HK-2 (cell line): Measurements from ENCODE around the gene MID1IP1.

Experiments used
- DNase-seq: peaks from one replicate; pipeline ENCODE4 v3.0.0-alpha.2; 2018; ENCODE audit not compliant: unreplicated experiment

The MID1IP1 gene, protein sequence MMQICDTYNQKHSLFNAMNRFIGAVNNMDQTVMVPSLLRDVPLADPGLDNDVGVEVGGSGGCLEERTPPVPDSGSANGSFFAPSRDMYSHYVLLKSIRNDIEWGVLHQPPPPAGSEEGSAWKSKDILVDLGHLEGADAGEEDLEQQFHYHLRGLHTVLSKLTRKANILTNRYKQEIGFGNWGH

DNA sequence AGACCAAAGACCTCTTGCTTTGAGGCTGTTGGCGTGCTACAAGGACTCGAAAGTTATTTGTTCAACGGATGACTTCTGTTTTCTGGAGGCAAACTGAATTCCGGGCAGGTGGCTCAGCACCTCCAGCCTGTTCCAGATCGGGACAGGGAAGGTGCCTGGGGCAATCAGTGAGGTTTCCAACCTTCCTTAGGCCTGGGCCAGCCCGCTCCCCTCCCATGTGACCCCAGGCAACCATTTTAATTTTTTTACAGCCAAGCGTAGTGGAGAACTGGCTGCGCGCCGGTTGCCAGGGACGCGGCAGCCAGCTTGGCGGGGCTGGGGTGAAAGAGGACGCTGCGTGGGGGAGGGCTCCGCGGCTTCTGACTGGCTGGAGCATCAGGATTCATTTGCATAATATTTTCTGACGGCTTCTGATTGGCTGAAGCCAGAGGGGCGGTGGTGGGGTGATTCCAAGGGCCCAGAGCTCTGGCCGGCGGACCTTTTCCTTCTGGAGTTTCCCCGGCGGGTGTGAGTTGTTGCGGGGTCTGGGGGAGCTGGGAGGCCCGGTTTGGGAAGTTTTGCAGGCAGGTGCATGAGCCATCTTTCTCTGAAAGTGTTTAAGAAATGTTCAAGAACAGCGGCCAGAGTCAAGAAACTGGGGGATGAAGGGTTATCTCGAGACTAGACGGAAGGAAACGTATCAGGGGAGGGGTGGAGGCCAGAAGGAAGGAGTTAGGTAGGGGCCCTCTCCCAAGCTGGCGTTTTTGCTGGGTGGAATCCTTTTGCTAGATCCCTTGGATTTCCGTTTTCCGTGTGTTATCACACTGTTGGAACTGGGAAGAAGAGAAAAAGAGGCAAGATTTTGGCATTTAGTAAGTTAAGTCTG is at the start of gene MID1IP1:
Gene MID1IP1 (plus strand): TSS at position 479 of the 865 bp plus-strand sequence. CDS start 3,488 bp downstream, outside the sequence.
- DNase-seq, result peak; percentile 85

DNA sequence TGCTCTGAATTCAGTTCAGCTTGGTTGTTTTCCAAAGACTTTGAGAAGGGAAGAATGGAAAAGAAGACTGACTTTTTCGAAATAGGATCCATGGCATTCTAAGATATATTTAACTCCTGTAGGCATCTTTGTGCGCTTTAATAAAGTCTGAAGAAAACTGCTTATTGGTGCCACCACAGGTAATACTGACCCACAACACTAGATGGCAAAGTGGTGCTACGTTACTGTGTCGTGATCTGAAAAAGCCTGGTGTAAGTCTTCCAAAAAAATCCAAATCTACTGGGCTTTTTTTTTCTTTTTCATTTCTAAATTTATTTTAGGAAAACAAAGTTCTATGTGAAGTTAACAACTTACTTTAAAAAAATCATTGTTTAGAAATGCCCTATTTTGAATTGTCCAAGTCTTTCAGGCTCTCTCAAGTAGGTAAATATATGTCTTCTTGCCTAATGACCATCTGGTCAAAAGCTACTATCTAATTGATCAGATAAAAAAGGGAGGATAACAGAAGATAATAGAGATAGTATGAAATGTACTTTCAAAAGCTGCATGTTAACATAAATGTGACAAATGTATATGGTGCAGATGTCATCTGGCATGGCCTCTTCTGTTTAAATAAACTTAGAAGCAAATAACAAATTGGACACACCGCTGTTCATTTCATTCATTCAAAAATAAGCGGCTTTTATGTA is 47.0 kb upstream of the MID1IP1 start:
- DNase-seq, result no peak

DNA sequence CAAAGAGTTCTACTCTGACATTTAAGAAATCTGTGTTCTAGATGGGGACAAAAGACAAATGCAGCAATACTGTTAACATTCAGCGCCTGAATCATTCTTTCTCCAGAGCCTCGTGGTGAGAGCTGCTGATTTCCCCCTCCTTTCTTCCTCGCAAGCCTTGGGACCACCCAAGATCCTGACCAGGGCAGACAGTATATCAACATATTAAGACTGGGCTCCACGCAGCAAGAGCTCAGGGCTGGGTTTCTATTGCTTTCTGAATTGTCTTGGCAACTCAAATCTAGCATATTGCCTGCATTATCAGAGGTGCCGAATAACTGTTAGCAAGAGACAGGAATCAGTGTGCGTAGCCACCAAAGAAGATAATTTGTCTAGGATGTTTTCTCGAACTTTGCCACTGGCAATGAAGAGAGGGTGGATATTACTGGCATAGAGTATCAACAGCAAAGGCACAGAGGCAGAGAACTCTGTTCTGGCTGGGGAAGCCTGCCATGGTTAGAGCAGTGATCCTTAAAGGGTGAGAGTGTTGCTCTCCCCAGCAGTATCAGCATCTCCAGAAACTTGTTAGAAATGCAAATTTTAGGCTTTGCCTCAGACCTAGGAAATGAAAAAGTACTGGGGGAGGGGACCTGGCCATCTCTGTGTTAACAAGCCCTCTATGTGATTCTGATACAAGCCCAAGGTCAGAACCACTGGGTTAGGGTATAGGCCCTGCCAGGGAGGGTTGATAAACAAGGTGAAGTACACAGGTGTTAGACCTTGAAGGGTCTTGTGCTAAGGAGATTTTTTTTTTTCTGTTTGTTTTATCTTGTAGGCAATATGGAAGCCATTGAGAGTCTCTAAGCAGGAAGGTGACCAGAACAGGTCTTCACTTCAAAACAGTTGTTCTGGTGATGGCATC is 46.2 kb upstream of the MID1IP1 start:
- no peak for DNase-seq

DNA sequence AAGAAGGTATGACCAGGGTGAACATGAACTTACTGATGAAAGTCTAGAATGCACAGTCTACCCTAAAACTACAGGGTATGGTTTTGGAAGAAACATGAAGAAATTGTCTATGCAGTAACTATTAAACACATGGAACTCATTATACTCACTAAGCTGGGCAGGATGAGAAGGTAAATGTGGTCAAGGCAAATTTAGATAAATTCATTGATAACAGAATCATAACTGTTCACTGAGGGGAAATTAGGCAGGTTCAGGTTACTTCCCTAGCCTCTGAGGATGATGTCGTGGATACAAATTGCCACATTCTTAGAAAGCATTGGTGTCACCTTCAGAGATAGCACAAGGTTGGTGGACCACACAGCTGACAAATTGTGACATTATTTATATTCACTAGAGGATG is 40.4 kb upstream of the MID1IP1 start:
- no peak for DNase-seq

DNA sequence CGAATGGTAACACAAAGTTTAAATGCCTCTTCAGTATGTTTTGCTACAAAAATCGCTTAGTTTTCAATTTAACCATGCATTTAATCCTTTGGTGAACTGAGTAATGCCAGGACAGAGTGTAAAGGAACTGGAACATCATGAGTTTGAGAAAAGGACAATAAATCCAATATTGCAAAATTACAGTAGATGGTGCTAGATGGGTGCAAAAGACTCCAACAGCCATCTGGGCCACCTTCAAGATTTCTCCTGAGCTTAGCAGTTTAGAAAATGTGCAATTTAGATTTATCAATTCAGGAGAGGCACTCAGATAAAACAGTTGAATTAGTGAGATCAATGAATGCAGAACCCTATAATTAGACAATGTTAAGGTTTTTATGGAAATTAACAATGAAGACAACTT is 33.2 kb upstream of the MID1IP1 start:
- no peak for DNase-seq

DNA sequence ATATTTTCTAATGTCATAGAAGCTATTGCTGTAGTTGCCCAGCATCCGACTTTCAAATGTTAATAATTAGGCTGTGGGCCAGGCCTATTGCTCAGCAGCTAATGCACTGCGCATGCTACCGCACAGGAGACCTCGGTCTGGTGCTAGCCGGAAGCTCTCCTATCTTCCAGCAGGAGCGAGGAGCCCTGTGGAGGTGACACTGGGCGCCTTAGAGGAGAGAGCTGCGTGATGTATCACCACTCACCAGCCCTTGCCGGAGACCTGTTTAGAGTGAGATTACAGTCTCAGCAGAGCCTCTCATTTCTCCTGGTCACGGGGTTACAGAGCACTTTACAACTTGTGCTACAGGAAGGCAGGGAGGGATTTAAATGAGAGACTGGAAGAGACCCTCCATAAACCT is 31.1 kb upstream of the MID1IP1 start:
- no peak for DNase-seq

DNA sequence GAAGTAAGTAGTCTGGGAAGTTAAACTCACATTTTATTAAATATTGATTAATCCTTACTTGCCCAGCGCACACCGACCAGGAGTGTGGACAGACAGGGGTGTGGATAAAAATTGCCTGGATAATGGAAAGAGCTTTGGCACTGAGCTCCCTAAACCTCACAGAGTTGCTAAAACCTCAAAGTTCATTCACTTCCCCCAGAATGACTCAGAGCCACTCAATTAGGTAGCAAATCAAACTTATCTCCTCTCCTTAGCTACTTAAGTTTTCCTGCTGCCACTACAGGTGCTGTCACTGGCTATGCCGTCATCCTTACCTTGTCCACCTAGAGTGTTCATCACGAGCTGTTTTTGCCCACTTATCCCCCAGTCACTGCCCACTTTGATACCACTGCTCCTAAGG is 27.0 kb upstream of the MID1IP1 start:
- DNase-seq, result no peak

DNA sequence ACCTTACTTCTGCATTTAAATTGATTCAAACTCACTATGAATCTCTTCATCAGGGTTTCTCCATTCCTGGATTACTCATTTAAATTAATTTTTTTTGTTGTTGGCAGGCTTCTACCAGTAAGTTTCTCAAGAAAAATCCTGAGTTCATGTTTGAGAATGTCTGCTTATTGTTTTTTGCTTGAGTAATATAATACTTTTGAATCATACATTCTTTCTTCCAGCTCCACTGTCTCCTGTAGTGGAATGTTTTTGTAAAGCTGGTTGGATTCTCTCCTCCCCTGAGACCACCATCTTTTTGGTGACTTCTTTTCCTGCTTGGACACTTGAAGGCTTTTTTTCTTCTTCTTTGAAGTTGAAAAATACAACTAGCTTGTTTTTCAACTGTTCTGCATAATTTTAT is 4.3 kb upstream of the MID1IP1 start:
- no peak for DNase-seq

DNA sequence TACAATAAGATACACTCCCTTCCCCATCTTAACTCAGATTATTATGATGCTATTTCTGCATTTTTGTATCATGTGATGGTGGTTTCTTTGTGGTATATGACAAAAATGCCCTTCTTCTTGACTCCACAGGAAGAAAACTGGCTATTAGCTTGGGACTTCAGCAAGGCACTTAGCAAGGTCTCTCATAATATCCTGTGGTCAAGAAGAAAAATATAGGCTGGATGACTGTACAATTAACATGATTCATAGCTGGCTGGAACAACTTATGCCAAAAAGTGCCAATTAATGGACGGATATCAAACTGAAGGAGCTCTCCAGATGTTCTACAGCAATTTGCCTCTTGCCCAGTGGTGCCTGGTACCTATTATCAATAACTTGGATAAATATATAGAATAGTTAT is 2.3 kb upstream of the MID1IP1 start:
- DNase-seq, result no peak

DNA sequence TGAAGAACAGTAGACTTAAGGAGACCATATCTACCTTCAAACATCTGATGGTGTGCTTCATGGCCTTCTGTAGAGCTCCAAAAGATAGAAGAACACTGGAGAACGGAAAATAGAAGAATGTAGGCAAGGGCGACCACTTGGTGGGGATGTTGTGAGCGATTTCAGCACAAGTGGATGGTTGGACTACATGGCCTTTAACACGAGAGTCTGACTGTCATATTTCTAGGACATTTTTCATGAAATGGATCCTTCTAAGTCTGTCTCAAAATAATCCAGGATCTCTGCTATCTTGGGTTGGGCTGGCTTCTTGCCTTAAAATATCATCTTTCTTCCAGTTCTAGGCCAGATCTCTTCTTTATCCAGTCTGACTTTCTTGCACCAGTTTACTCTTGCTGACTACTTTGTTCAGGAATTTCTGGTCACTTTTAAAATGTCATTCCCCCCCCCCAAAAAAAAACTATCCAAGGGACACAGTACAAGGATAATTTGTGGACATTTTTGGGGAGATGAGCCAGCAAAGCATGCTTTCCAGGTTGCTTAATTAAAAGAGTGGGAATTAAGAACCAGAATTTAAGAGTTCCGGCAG is 1.2 kb upstream of the MID1IP1 start:
- no peak for DNase-seq

DNA sequence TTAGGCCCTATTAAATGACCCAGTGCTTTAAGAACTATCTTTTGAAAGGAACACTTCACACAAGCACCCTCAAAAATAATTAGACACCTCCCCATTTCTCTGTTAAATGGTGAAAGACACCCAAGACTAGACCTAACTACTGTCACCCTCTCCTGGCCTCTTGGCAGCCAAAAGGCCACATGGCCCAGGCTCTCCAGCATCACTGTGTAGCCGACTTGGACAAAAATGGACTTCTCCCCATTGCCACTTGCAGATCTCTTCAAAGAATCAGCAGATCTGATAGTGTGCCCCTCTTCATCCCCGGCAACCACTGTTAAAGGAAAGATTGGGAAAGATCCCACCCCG is 2.0 kb downstream of the MID1IP1 start:
- no peak for DNase-seq

DNA sequence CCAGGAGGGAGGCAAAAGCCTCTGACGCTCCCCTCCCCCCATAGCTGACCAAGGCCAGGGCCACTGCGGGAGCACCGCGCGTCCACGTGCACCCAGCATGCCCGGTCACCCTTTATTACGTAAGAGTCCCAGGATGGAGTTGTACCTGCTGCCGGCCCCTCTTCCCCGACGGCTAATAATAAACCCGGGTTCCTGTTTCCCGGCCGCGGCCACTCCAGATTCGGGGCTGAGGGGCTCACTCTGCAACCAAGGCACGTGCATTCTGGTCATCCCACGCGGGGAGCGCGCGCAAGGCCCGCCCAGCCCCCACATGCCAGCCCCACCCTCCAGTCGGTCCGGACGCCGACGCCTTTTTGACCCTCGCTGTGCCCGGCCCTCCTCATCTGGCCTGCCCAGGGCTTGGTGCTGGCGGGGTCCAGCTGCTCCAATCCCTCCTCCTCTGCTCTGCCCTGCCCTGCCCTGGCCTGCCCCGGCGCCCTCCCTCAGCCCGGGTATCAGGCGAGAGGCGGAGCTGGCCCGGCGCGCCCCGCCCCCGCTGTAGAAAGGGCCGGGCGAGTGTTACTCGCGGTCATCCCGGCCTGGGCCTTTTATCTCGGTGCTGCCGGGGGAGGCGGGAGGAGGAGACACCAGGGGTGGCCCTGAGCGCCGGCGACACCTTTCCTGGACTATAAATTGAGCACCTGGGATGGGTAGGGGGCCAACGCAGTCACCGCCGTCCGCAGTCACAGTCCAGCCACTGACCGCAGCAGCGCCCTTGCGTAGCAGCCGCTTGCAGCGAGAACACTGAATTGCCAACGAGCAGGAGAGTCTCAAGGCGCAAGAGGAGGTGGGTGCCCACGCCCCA is 2.6 kb downstream of the MID1IP1 start:
- peak; percentile 83 for DNase-seq

DNA sequence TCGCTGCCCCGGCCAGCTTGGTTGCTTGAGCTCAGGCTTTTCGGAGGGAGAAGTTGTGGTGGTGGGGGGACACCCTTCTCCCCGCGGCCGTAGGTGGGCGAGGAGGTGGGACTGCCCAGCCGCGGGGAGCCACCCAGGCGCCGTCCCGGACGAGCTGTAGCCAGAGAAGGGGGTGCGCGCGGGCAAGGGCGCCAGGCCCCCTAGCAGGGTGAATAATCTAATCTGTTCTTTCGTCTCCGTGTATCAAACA is 3.1 kb downstream of the MID1IP1 start:
- peak; percentile 49 for DNase-seq

DNA sequence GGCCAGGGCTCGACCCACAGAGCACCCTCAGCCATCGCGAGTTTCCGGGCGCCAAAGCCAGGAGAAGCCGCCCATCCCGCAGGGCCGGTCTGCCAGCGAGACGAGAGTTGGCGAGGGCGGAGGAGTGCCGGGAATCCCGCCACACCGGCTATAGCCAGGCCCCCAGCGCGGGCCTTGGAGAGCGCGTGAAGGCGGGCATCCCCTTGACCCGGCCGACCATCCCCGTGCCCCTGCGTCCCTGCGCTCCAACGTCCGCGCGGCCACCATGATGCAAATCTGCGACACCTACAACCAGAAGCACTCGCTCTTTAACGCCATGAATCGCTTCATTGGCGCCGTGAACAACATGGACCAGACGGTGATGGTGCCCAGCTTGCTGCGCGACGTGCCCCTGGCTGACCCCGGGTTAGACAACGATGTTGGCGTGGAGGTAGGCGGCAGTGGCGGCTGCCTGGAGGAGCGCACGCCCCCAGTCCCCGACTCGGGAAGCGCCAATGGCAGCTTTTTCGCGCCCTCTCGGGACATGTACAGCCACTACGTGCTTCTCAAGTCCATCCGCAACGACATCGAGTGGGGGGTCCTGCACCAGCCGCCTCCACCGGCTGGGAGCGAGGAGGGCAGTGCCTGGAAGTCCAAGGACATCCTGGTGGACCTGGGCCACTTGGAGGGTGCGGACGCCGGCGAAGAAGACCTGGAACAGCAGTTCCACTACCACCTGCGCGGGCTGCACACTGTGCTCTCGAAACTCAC is 3.6 kb downstream of the MID1IP1 start:
- DNase-seq, result peak; percentile 25

DNA sequence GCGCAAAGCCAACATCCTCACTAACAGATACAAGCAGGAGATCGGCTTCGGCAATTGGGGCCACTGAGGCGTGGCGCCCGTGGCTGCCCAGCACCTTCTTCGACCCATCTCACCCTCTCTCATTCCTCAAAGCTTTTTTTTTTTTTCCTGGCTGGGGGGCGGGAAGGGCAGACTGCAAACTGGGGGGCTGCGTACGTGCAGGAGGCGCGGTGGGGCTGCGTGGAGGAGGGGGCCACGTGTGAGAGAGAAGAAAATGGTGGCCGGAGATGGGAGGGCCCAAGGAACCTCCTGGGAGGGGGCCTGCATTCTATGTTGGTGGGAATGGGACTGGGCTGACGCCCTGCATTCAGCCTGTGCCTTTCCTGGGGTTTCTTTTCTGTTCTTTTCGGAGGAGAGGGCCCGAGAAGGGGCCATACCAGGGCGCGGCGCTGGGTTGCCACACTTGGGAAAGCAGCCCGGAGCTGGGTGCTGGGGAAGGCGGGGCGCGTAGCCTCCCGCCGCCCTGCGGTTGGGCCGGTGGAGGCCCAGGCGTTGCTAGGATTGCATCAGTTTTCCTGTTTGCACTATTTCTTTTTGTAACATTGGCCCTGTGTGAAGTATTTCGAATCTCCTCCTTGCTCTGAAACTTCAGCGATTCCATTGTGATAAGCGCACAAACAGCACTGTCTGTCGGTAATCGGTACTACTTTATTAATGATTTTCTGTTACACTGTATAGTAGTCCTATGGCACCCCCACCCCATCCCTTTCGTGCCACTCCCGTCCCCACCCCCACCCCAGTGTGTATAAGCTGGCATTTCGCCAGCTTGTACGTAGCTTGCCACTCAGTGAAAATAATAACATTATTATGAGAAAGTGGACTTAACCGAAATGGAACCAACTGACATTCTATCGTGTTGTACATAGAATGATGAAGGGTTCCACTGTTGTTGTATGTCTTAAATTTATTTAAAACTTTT is 4.5 kb downstream of the MID1IP1 start:
- DNase-seq, result peak; percentile 67

DNA sequence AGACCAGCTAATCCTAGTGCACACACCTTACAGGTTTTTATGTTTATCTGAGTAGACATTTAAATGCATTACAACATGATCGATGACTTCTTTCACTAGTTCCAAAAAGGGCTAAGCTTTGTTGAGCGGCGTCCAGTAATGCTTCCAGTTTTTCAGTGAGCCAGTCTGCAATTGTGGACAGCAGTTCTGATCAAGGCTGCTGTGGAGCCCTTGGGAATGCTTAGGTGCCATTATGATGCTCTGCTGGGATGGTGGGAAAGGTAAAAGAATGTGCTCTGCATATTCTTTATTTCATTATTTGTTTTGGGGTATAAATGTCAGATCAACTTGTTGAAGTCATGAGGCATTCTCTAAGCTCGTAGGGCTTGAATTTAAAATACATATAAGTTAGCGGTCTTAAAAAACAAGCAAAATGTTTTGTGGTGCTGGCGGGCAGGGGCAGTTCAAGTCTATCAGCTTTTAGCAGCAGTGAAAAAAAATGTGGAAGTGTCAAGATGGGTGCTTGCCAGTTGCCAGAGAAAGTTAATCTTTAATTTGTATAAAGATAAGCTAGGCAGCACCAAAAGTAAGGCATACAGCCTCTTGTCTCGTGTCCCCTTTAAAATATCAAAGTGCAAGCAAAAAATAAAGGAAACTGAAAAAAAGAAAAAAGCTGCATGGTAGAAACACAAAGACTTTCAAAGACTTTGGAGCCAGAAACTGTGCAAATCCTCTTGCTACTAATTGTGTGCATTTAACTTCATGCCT is 5.8 kb downstream of the MID1IP1 start:
- DNase-seq, result no peak

DNA sequence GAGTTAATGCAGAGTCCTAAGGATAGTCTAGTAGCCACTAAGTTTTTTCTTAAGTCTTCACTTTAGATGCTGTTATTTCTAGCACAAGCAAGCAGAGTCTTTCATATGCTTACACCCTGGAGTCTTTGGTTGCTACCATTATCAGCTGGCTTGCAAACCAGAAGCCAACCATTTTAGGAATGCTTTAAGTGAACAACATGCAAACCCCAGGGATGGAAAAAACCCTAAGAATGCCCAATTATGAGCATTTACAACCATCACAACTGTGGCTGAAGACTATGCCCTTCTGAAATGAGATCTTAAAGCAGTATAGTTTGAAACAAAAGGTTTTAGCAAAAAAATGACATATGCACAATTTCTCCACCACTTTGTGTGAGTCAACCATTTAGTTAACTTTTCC is 6.6 kb downstream of the MID1IP1 start:
- no peak for DNase-seq

DNA sequence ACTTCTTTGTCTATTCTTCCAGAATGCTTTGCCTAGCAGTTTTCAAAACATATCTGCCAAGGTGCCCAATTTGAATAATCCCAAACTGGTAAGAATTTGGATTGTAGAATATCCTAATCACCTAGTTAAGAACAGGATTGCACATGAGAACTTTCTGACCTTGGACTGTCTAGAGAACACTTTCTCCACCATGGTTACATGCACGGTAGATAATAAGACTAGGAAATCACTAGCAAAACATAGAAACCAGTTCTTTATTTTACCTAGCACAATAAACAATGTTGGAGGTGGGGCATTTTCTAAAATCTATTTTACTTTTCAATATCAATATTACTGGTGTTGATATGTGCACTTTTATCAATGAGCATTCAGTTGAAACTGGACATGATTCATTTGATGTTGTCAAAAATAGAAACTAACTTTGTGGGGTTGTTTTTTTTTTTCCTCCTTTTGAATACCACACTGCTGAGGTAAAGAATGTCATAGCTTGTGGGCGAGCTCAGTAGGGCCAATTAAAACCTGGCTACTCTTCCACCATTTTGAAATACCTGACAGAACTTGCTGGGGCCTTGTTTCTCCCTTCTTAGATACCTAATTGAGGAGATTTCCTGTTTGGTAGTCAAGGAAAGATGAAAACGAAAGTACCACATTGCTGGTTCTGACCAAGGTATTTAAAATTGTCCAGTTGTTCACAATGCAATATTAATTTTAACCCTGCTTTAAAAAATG is 10.4 kb downstream of the MID1IP1 start:
- no peak for DNase-seq
